Fibroblast of lung (primary cell): ENCODE results near the gene CTNND2.

Source experiments
- CTCF ChIP-seq, 2 donors: IDR thresholded peaks in 1 of 2; conservative IDR thresholded peaks in 1 of 2; 1 replicate in 1 of 2; 2 replicates in 1 of 2; pipeline ENCODE4 v1.5.1; 2011 to 2012; ENCODE audit warnings: low read length in 2 of 2, control low read depth in 1 of 2, inconsistent platforms in 1 of 2, low read depth in 1 of 2, mild to moderate bottlenecking in 1 of 2
- EZH2 ChIP-seq: IDR thresholded peaks from 2 replicates; pipeline ENCODE4 v1.5.1; 2012; ENCODE audit warnings: low read length, control low read depth, mild to moderate bottlenecking; ENCODE audit errors: missing control alignments

- TF ChIP-seq CTCF (conservative IDR thresholded peaks at IDR 0.05 in 1 of 2, IDR thresholded peaks at IDR 0.05 in 1 of 2; ENCODE audit: low read depth in 1 of 2, low read length in 2 of 2) (no peak), EZH2 (no peak)
These were observed 18.1 kb upstream of the CTNND2 start for GRCh38 chr5:11922394-11922793.
